NOMO-1 treated with DMSO at 0.1 percent for 48 hours (cell line): ENCODE results near the gene RBBP7.

ENCODE experiments used
- DNase-seq: peaks from one replicate; lab custom pipeline; 2025; ENCODE audit not compliant: unreplicated experiment; lab: John Stamatoyannopoulos, UW

Gene RBBP7

DNA sequence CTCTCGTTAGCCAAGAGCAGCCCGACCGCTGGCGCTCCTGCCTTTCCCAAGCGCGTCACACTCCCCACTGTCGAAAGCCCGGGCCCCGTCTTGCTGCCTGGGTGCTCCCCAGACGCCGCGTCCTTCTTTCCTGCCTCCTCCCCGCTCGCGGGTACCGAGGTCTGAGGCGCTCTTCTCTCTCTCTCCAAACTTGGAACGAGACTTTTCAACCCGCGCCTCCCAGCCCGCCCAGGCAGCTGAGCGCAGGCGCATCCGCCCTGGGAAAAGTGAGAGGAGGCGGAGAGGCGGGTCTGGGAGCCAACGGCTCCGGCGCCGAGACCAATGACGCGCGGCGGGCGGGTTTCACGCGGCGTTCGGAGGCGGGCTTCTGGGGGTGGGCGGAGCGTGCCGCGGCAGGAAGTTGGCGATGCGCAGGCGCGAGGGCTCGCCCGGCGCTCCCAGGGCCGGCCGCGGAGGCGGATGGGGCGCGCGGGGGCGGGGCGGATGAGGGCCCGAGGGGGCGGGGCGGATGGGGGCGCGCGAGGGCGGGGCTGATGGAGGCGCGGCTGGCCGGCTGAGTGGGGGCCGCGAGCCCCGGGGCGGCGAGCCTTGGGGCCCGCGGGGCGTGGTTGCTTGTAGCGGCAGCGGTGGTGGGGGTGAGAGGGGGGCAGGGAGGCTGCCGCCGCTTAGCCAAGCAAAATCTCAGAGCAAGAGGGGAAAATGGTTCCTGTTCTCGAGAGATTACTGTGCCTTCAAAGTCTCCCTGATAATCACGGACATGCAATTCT, at the start of gene RBBP7:
TSS of gene RBBP7 (minus strand) at position 268 of the 767 bp plus-strand sequence. CDS start 309 bp downstream, outside the sequence.
- peak; percentile 96 for DNase-seq

DNA sequence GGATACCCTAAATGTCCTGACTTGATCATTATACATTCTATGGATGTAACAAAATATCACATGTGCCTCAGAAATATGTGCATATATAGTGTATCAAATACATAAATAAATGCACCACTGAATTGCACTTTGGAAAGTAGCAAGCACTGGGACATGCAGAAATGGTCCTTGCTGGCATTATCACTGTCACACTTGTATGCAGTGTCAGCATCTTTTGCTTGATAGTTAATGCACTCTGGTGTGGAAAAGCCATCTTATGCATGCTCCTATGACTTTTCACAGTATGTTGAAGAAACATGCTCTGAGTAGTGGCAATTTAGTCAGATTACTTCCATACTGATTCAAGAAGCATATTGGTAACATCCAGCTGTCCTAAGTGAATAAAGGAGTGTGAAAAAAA, 48.8 kb upstream of the RBBP7 start:
- DNase-seq: no peak

DNA sequence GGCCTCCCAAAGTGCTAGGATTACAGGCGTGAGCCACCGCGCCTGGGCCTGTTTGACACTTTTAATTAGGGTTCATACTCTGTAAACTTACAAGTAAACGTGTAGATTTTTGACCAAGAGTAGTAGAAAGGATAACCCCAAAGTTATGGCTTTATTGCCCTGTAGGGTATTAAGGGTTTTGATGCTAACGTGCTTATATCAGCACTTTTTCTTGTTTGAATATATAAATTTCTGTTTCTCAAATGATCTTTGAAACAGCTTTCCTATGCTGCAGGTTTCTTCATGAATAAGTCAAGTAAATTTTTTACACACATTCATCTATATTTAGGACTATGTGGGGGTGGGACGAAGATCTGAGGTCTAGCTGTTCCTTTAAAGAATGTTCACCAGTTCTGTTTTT, 47.0 kb upstream of the RBBP7 start:
- DNase-seq: no peak

DNA sequence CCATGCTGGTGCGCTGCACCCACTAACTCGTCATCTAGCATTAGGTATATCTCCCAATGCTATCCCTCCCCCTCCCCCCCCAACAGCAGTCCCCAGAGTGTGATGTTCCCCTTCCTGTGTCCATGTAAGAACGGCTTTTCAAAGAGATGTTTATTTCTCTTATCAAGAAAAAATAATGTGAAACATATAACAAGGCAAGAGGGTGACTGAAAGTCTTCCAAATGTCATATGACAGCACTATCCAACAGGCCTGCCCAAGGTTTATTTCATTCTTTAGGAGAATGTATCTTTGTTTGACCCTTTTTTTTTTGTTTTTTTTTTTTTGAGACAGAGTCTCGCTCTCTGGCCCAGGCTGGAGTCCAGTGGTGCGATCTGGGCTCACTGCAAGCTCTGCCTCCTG, 46.4 kb upstream of the RBBP7 start:
- DNase-seq: no peak

DNA sequence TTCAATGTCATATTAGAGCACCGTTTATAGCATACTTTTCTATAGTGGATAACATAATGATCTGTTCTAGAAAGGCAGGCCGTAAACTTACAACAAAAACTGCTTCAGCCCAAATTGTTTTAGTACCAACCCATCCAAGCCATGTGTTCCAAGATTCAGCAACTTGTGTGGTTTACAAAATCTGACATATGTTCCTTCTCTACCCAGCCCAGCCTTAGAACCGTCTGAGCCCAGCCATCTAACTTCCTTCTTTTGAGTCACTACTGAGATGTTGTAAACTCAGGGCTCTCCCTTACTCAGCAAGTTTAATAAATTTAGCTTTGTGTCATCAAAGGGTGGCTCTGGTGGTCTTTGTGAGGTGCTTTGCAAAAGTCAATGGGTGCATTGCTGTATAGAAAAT, 43.9 kb upstream of the RBBP7 start:
- DNase-seq: peak; percentile 96

DNA sequence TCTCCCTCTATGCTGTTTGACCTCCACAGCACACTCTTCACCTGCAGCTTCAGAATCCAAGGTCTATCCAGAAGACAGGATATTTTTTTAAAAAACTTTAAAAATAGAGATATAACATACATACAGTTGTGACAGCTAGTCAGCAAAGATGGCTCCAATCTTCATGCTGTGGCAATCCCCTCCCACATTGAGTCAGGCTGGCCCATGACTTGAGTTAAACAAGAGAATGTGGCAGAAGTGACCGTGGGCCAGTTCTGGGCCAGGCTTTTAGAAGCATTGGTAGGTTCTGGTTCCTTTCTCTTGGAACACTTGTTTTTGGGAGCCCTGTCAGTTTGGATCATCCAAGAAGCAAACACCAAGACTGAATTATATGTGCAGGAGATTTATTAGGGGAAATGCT, 40.2 kb upstream of the RBBP7 start:
- no peak for DNase-seq

DNA sequence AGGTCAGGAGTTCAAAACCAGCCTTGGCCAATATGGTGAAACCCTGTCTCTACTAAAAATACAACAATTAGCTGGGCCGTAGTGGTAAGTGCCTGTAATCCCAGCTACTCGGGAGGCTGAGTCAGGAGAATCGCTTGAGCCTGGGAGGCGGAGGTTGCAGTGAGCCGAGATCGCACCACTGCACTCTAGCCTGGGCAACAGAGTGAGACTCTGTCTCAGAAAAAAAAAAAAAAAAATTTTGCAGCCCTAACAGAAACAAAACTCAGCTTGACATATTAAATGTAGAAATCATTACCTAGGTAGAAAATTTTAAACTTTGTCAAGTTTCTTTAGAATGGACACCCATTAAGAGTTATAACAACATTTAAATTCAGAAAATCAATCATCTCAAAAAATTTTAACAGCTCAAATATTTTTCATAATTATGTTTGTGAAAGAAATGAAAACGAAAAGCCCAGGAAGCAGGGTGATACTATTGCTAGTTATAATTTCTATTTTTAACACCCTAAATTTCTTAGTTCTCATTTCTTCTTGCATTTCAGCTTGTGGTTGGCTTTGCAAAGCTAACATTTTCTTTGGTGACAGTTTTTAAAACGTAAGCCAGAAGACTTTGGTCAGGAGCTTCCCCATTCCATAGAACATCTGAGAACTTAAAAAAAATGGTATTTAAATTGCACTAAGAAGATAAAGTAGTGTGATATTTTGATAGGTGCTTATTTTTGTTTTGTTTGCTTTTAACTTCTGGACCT, 33.3 kb upstream of the RBBP7 start:
- DNase-seq: peak; percentile 93

DNA sequence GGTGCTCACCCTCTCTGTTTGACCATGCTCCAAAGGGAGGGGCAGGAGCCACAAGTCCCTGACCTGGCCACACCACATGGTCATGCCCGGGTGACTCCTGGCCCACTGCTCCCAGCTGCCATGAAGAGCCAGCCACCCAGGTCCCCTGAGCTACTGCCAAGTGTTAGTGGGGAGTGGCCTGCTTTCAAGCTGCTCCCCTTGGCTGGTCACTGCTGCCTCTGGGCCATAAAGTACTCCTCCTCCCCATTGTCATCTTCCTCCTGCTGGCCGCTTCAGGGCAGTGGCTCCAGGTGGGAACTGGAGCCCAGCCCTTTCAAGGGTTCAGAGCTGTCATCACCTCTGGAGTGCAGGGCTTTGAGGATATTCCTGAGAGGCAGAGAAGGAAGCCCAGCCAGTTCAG, 27.3 kb upstream of the RBBP7 start:
- no peak for DNase-seq

DNA sequence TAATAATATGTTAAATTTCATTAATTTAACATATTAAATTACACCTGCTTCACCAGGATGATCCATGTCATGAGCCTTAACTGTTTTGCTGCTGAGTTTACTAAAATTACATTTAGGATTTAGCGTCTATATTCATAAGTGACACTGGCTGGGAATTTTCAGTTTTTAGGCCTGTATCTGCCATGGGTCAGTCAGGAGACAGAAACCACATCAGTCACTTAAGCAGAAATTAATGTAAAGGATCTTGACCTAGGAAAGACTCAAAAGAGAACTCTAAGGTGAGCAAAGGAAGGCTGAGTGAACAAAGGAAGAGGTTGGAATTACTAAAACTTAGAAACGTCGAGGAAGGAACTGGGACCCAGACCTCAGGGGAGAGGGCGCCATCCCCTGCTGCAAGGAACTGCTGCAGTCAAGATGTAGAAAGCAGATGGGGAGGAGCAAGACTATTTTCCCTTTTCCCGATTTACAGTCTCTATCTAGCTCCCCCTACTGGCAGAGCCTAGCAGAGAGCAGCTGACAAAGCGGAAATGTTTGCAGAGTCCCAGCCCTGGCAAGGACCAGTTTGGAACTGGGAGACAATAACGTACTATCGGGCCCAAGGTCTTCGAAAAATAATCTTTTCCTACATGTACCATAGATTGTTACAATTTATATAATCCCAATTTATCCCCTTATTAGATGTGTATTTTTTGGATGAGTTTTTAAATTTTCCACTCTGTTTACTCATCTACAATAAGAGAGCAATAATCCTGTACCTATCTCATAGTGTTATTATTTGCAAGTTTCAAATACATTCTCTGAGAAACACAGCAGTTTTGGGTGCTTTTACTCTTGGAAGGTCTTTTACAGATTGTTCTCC, 22.6 kb upstream of the RBBP7 start:
- peak; percentile 90 for DNase-seq

DNA sequence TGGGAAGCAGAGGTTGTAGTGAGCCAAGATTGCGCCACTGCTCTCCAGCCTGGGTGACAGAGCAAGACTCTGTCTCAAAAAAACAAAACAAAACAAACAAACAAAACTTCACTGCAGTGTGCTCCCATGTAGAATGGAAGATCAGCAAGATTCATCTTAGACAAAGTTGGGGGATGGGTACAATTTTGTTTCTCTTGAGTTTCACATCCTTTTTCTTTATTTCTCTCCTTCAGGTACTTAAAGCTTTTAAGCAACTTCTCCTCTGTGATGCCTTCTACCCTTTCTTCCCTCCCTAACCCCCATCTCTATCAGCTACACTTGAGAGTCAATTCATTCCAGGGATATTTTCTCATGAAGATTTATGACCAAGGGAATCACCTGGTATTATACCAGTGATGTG, 15.5 kb upstream of the RBBP7 start:
- peak; percentile 84 for DNase-seq

DNA sequence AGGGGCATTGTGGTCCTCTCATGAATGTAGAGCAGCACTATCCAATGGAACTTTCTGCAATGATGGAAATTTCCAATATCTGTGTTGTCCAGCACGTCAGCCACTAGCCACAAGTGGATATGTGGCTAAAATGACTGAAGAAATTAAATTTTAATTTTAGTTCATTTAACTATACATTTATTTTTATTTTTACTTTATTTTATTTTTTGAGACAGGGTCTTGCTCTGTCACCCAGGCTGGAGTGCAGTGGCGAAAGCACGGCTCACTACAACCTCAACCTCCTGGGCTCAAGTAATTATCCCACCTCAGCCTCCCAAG, 13.3 kb upstream of the RBBP7 start:
- no peak for DNase-seq

DNA sequence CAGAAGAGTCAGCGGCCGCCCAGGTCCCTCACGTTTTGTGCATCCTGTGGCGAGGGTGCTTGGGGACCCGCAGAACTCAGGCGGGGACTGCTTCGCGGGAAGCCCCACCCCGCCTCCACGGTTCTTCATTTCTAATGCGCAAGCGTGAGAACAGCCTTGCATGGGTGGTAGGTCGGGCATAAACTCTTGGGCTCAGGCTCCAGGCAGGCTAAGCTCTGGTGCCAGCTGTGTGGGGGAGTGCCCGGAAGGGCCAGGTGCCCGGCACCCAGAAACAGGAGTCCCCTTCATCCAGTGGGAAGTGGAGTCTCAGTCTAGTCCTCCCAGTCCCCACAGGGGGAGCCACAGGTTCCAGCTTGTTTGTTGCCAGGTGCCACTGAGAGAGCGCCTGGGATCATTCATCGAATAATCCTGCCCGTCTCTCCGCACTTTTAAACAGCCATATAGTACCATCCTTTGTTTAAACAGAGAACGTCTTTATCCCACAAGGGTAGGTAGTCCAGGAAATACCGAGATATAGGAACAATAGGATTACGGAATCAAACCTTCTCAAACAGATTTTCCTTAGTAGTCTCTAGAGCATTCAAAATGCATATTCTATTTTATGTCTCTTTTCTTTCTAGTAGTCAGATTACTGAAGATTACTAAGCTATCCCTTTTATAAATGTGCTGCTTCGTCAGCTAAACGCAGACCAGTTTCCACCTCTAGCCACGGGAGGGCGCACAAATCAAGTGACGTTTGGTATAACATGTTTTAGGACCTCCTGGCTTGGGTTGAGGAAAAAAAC, 12.7 kb upstream of the RBBP7 start:
- peak; percentile 62 for DNase-seq

DNA sequence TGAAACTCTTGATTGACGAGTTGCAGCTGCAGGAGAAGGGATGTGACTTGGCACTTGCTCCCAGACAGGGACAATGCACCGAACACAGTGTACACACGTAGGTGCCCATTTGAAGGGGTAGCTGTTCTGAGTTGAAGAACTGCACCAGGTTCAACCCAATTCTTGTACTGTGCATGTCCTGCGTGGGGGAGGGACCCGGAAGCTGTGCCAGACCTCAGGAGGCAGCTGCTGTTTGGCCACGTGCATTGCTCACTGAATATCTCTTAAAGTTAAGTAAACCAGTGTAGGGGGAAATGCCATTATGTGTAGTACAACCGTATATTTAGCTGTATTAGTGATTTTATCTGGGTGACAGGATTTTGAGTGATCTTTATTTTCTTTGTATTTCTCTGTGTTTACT, 12.0 kb upstream of the RBBP7 start:
- DNase-seq: peak; percentile 22

DNA sequence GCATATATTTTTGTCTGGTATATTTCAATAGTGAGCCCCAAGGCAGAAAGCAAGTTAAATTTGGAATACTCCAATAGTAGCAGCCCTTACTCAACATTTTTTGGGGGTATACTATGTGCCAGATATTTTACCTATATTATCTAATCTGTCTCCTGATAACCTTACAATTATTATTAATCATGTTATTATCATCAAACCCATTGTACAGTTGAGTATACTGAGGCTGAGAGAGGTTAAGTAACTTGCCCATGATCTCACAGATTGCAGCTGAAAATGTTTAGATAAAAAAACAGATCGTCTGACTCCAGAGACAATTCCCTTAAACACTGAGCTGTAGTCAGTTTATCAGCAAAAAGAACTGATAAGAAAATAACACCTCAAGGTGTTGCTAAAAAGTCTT, 6.5 kb upstream of the RBBP7 start:
- no peak for DNase-seq

DNA sequence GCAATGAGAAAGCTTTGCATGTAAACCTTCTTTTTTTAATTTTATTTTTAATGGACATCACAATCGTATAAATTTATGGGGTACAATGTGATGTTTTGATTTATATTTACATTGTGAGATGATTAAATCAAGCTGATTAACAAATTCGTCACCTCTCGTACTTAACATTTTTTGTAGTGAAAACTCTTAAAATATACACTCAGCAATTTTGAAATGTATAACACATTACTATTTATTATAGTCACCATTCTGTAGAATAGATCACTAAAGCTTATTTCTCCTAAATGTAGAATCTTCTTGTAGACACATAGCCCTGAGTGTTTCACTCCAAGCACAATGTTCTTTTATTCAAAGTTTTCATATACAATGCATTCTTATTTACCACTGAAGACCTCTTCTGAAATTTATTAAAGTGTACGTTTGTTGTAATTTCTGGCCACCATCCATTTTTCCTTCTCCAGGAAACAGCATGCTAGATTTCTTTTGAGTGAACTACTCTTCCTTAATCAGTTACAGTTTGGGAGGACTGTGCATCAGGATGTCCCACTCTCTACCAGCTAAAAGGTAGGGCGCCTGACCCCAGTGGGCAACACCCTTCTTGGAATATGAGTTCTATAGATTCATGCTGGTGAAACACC, 4.4 kb upstream of the RBBP7 start:
- no peak for DNase-seq

DNA sequence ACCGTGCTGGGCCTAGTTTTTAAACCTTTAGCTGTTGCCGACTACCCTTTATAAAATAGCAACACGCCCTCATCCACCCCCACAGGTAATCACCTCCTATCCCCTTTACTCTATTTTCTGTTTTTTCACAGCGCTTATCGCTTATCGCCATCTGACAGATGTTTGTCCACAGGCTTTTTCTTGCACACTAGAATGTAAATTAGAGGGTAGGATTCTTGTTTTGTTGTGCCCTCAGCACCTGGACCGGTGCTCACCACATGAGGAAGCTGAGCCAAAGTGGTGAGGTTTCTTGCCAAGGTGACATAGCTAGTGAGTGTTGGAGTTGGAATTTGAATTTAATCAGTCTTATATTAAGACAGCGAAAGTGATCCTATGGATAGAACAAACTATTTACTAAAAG, 2.9 kb upstream of the RBBP7 start:
- DNase-seq: no peak

DNA sequence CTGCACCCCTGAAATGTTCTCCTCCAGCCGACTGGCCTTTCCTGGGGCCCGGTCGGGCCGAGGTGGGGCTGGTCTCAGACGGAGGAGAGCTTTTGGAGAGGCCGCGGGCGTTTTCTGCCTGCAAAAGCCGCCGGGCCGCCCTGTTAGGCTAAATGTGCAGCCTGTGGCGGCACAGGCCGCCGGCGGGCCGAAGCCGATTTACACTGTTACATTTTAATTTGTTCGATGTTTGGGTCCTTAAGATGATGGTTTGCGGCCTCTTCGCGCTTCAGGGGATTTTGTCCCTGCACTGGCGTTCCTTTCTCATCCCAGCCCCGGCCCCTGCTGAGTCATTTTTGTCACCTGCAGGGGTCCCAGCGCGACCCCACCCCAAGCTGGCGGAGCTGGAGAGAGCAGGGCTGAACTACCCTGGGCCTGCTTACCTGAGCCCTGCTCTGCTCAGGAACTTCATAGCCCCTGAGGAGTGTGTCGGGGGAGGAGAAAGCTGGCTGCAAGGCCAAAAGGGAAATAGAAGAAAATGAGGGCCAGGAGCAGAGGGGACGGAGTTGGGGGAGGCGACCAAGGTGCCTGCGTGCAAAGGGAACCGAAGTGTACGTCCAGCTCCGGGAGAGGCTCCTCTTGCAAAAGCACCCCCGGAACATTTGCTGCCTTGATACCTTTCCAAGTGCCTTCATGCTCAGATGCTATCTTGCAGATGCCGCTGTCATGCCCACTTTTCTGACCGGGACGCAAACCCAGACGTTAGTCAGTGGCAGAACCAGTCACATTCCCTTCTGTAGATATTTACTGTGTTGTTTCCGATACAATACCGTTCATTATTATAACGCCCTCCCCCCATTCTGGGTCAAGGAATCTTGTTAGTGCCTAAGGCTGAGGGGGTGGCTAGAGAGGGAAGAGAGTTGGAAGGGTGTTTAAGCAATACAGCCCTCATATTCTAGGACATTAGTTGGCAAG, 977 bp upstream of the RBBP7 start:
- DNase-seq: peak; percentile 66

DNA sequence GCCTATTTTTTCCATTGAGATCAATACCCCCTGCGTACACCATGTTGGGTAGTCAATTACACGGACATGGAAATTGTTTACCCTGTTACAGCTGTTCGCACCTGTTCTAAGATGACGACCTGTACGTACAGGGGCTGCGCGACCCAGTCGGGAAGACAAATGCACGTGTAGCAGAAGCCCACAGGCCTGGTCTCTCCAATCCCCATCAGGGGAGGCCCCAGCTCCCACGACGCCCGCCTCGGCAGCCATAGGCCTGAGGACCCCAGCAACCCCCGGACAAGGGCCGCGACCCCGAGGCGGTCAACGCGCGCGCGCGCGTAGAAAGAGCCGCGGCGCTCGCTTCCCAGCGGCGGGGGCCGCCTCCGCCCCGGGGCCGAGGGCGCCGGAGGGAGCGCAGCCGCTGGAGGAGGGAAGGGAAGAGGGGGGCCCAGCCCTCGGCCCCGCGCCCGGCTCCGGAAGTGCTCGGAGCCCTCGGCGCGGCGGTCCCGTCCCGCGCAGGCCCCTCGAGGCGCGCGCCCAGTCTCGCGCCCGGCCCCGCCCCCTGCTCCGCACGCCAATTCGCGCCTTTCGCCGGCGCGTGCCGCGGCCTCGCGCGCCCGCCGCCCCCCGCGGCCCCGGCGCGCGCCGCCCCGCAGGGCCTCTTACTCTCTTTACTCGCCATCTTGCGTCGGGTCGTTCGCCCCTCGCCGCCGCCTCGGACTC, 618 bp downstream of the RBBP7 start:
- peak; percentile 54 for DNase-seq

DNA sequence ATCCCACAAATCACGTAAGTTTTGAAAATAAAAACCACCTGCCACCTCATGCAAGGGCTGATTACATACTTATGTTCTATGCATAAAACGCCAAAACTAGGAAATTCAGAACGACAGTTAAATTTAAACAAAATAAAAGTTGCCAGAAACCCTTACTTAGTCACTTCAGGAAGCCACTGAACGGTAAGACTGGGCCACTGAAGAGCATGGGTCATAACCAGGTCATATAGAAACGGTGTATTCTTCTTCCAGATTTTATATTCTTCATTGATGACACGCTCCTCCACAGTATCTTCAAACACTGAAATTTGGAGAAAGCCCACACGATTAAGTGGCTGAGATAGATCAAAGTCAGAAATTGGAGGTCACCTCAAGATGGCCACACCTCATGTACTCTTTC, 1.2 kb downstream of the RBBP7 start:
- DNase-seq: peak; percentile 15
